GM21717 (cell line): ENCODE measurements around the gene USP16.

ENCODE experiments used
- ATAC-seq: cut with Tn5 transposase; IDR thresholded peaks from one replicate; pipeline ENCODE4 v1.9.1; 2021; ENCODE audit warnings: mild to moderate bottlenecking, moderate library complexity; ENCODE audit not compliant: unreplicated experiment

Gene USP16

GRCh38 chr21:29082046-29082815, 57.8 kb downstream of the USP16 start:
- ATAC-seq, result no peak

- no peak for ATAC-seq
These were observed 58.8 kb downstream of the USP16 start for GRCh38 chr21:29083306-29083705.

GRCh38 chr21:29084372-29084771, 59.9 kb downstream of the USP16 start:
- no peak for ATAC-seq

- no peak for ATAC-seq
These were observed 60.8 kb downstream of the USP16 start for GRCh38 chr21:29085106-29085752.

- no peak for ATAC-seq
These were observed 66.6 kb downstream of the USP16 start for GRCh38 chr21:29091033-29091432.

GRCh38 chr21:29092102-29092959, 67.9 kb downstream of the USP16 start:
- no peak for ATAC-seq

GRCh38 chr21:29096218-29097015, 71.9 kb downstream of the USP16 start:
- ATAC-seq, result no peak

- ATAC-seq, result no peak
These were observed 73.7 kb downstream of the USP16 start for GRCh38 chr21:29098156-29098555.

GRCh38 chr21:29102791-29103257, 78.4 kb downstream of the USP16 start:
- ATAC-seq, result no peak
